CD14-positive monocyte (primary cell): ENCODE data around the gene PHB1. TPM values are rescaled to one million over a fixed set of nuclear protein-coding genes. Genes with fewer than 3 reads are reported as not detected.

Experiments
- DNase-seq, 3 donors: peaks; one replicate each; pipeline ENCODE4 v3.0.0-alpha.2; 2011 to 2022
- H2AFZ ChIP-seq: 2 replicates; pipeline ENCODE4 v1.6.0; 2012; ENCODE audit warnings: mild to moderate bottlenecking, low read depth, low read length, inconsistent platforms; ENCODE audit not compliant: insufficient read depth, poor library complexity, severe bottlenecking
- H3K27ac ChIP-seq, 2 donors: 1 replicate in 1 of 2; 2 replicates in 1 of 2; pipeline ENCODE4 v1.5.1; 2012 to 2013; ENCODE audit warnings: low read length in 2 of 2, control low read depth in 1 of 2, inconsistent platforms in 1 of 2, low read depth in 1 of 2, mild to moderate bottlenecking in 1 of 2
- H3K27me3 ChIP-seq, 2 donors: one replicate each; pipeline versions ENCODE4 v1.6.0 to v1.6.1; 2011 to 2013; ENCODE audit warnings: low read length in 2 of 2; ENCODE audit not compliant: control insufficient read depth in 2 of 2, insufficient read depth in 2 of 2
- H3K36me3 ChIP-seq, 2 donors: replicated peaks in 1 of 2; 1 replicate in 1 of 2; 2 replicates in 1 of 2; pipeline versions ENCODE4 v1.5.1 to v1.6.1; 2012 to 2013; ENCODE audit warnings: low read length in 2 of 2, control low read depth in 1 of 2, inconsistent platforms in 1 of 2, mild to moderate bottlenecking in 1 of 2; ENCODE audit not compliant: insufficient read depth in 2 of 2, control insufficient read depth in 1 of 2
- H3K4me1 ChIP-seq, 2 donors: 1 replicate in 1 of 2; 2 replicates in 1 of 2; pipeline versions ENCODE4 v1.5.1 to v1.6.1; 2012 to 2013; ENCODE audit warnings: low read length in 2 of 2, control low read depth in 1 of 2, inconsistent platforms in 1 of 2, mild to moderate bottlenecking in 1 of 2, moderate library complexity in 1 of 2; ENCODE audit not compliant: insufficient read depth in 2 of 2, control insufficient read depth in 1 of 2
- H3K4me2 ChIP-seq: replicated peaks from 2 replicates; pipeline ENCODE3; 2012; ENCODE audit warnings: low read length, moderate library complexity, mild to moderate bottlenecking; ENCODE audit not compliant: poor library complexity, severe bottlenecking; ENCODE audit errors: extremely low read depth
- H3K4me3 ChIP-seq, 3 experiments: fragments of 200-600 bp in 1 of 3; sonication (generic) in 1 of 3; replicated peaks in 1 of 3; 1 replicate in 2 of 3; 2 replicates in 1 of 3; pipeline ENCODE4 v1.5.1; 2011 to 2013; ENCODE audit warnings: low read length in 3 of 3, mild to moderate bottlenecking in 3 of 3, control low read depth in 2 of 3, low read depth in 2 of 3, inconsistent platforms in 1 of 3, moderate library complexity in 1 of 3
- H3K79me2 ChIP-seq: 2 replicates; pipeline ENCODE4 v1.6.0; 2012; ENCODE audit warnings: mild to moderate bottlenecking, control low read depth, inconsistent platforms, low read length, moderate library complexity; ENCODE audit not compliant: insufficient read depth
- H3K9ac ChIP-seq: 2 replicates; pipeline ENCODE4 v1.6.0; 2017; ENCODE audit warnings: low read length, mild to moderate bottlenecking; ENCODE audit not compliant: insufficient read depth, poor library complexity, severe bottlenecking
- H3K9me3 ChIP-seq, 2 donors: replicated peaks in 1 of 2; 1 replicate in 1 of 2; 2 replicates in 1 of 2; pipeline versions ENCODE4 v1.5.1 to v1.6.1; 2012 to 2013; ENCODE audit warnings: low read length in 2 of 2, control low read depth in 1 of 2; ENCODE audit not compliant: control insufficient read depth in 1 of 2, insufficient read depth in 1 of 2
- H4K20me1 ChIP-seq: 2 replicates; pipeline ENCODE4 v1.6.0; 2012; ENCODE audit warnings: mild to moderate bottlenecking, low read length, control low read depth, moderate library complexity; ENCODE audit not compliant: insufficient read depth
- H3K27ac Mint-ChIP-seq, 7 donors: one replicate each; pipeline ENCODE4 v1.8.0; 2020; ENCODE audit warnings: mild to moderate bottlenecking in 7 of 7, mixed read lengths in 7 of 7, moderate library complexity in 6 of 7, inconsistent platforms in 2 of 7
- H3K27me3 Mint-ChIP-seq, 3 donors: one replicate each; pipeline ENCODE4 v1.8.0; 2021 to 2022; ENCODE audit warnings: low read depth in 3 of 3, mild to moderate bottlenecking in 3 of 3, mixed read lengths in 3 of 3, moderate library complexity in 3 of 3, inconsistent platforms in 1 of 3
- H3K36me3 Mint-ChIP-seq, 2 donors: one replicate each; pipeline ENCODE4 v1.8.0; 2020; ENCODE audit warnings: mixed read lengths in 2 of 2, inconsistent platforms in 1 of 2, mild to moderate bottlenecking in 1 of 2
- H3K4me1 Mint-ChIP-seq: one replicate; pipeline ENCODE4 v1.8.0; 2020; ENCODE audit warnings: mild to moderate bottlenecking, mixed read lengths
- H3K4me3 Mint-ChIP-seq, 2 donors: one replicate each; pipeline ENCODE4 v1.8.0; 2020; ENCODE audit warnings: mild to moderate bottlenecking in 2 of 2, mixed read lengths in 2 of 2, moderate library complexity in 1 of 2
- H3K9me3 Mint-ChIP-seq, 7 donors: one replicate each; pipeline ENCODE4 v1.8.0; 2020 to 2022; ENCODE audit warnings: mixed read lengths in 7 of 7, mild to moderate bottlenecking in 6 of 7, moderate library complexity in 6 of 7, inconsistent platforms in 2 of 7
- CTCF ChIP-seq: fragments of 200-600 bp; IDR thresholded peaks from one replicate; pipeline ENCODE4 v1.8.0; 2022; ENCODE audit warnings: antibody characterized with exemption, mild to moderate bottlenecking
- WGBS: methylation state at CpG from one replicate; pipeline ENCODE4 v1.1.5; 2013; ENCODE audit warnings: missing lambda C conversion rate; ENCODE audit not compliant: insufficient coverage; 5-methylcytosine and 5-hydroxymethylcytosine counted together
- intact Hi-C, 2 donors: fragments of 100-400 bp; cut with micrococcal nuclease; formaldehyde crosslinking; loops; one replicate each; pipeline versions ENCODE4 v1.15.0 to v1.15.1; 2023
- polyA plus RNA-seq, 3 donors: library from polyadenylated mRNA; depleted of rRNA in 1 of 3; unstranded in 2 of 3; stranded (reverse) in 1 of 3; fragments of 300-500 nt in 2 of 3; fragments of >200 nt in 1 of 3; fragmentation: Illumina TruSeq in 2 of 3; gene quantifications; 1 replicate in 2 of 3; 2 replicates in 1 of 3; pipeline ENCODE4 v1.2.3, GENCODE V29; 2012 to 2021

The PHB1 gene
- polyA plus RNA-seq, 3 donors, result 57.1 to 89.2 (median 83.9) TPM

- Mint-ChIP-seq H3K9me3 (no peaks in the 10 kb centered on the region), H3K27ac (no peak overlapping the region), H3K36me3 (no peaks in the 10 kb centered on the region), H3K4me1 (peaks cover 15% of the 10 kb centered on the region), H3K4me3 (no peak overlapping the region), H3K27me3 (peaks cover 33 to 39% (median 34%) of the 10 kb centered on the region in 3 donors)
- DNase-seq, result no peak
- H4K20me1 ChIP-seq, result no peaks in the 10 kb centered on the region
- H3K79me2 ChIP-seq, result no peaks in the 10 kb centered on the region
- H2AFZ ChIP-seq, result no peak overlapping the region
- H3K4me2 ChIP-seq, result no peak overlapping the region
- intact Hi-C loops, result no loop called here
- peaks cover 12 to 15% of the 10 kb centered on the region in 2 donors for H3K4me1 ChIP-seq
- H3K36me3 ChIP-seq, result no peaks in the 10 kb centered on the region
- no peak overlapping the region for H3K27ac ChIP-seq
- H3K4me3 ChIP-seq, result no peak overlapping the region
- WGBS, result 44% methylated on average over 2 of the region's 4 CpGs
- no peaks in the 10 kb centered on the region for H3K9me3 ChIP-seq
- H3K9ac ChIP-seq, result no peak overlapping the region
- H3K27me3 ChIP-seq, result peaks cover 0 to 7% of the 10 kb centered on the region in 2 donors
- TF ChIP-seq CTCF, result no peak
Measured at GRCh38 chr17:49441578-49441977, 26.9 kb upstream of the PHB1 start.

- Histone ChIP-seq H2AFZ (no peak overlapping the region), H3K79me2 (no peaks in the 10 kb centered on the region), H3K9me3 (no peaks in the 10 kb centered on the region), H3K4me2 (no peak overlapping the region), H3K36me3 (no peaks in the 10 kb centered on the region), H3K27me3 (peaks cover 0 to 7% of the 10 kb centered on the region in 2 donors), H3K27ac (no peak overlapping the region), H3K9ac (no peak overlapping the region), H4K20me1 (no peaks in the 10 kb centered on the region), H3K4me3 (no peak overlapping the region), H3K4me1 (peaks cover 12 to 15% of the 10 kb centered on the region in 2 donors)
- DNase-seq, result no peak
- TF ChIP-seq CTCF, result no peak
- no CpG with 5 or more reads among the region's 1 CpG for WGBS
- intact Hi-C loops, result no loop called here
- Mint-ChIP-seq H3K27me3 (peaks cover 33 to 39% (median 34%) of the 10 kb centered on the region in 3 donors), H3K9me3 (no peaks in the 10 kb centered on the region), H3K27ac (no peak overlapping the region), H3K4me3 (no peak overlapping the region), H3K36me3 (no peaks in the 10 kb centered on the region), H3K4me1 (peaks cover 15% of the 10 kb centered on the region)
Measured at GRCh38 chr17:49440581-49440980, 25.9 kb upstream of the PHB1 start.
